Tibial nerve (tissue), 4 donors: ENCODE data around the gene DISP3.

Experiments used
- CTCF ChIP-seq, 5 experiments: fragments of 200-600 bp in 3 of 5; fragments of 450-650 bp in 2 of 5; sonication (generic) in 3 of 5; IDR thresholded peaks; one replicate each; pipeline ENCODE4 v1.5.1; 2016 to 2019; ENCODE audit warnings: antibody characterized with exemption in 5 of 5, mild to moderate bottlenecking in 3 of 5, moderate library complexity in 2 of 5
- EP300 ChIP-seq, 2 donors: sonication (generic); formaldehyde crosslinking; IDR thresholded peaks; one replicate each; pipeline ENCODE4 v1.6.1; 2017; ENCODE audit warnings: antibody characterized with exemption in 2 of 2, mild to moderate bottlenecking in 1 of 2
- POLR2A ChIP-seq, 2 donors: fragments of 450-650 bp; IDR thresholded peaks; one replicate each; pipeline ENCODE4 v1.6.1; 2017; ENCODE audit warnings: antibody characterized with exemption in 2 of 2, mild to moderate bottlenecking in 2 of 2, moderate library complexity in 2 of 2

GRCh38 chr1:11535761-11536572, 57.0 kb downstream of the DISP3 start:
- TF ChIP-seq POLR2A (IDR thresholded peaks at IDR 0.05), result no peak
- TF ChIP-seq CTCF (IDR thresholded peaks at IDR 0.05), result no peak
- no peak for TF ChIP-seq EP300 (IDR thresholded peaks at IDR 0.05)
